ENCODE measurements around the gene RAB40C. TPM values are rescaled to one million over a fixed set of nuclear protein-coding genes. Genes with fewer than 3 reads are reported as not detected.

Gene RAB40C
- total and polyA plus RNA-seq, 10 of the 15 experiments (the other 5 are each of a cell fraction or from before 2014, with no cell fraction given): 0.06 to 12.8 (median 4.6) TPM

- Histone ChIP-seq H4K20me1 (ENCODE audit: control insufficient read depth, insufficient read depth) (no peaks in the 10 kb centered on the region), H3K9me3 (replicated peaks; ENCODE audit: control insufficient read depth, insufficient read depth, low read length) (no peaks in the 10 kb centered on the region), H3K4me2 (ENCODE audit: control insufficient read depth, insufficient read depth) (peak overlapping the region; percentile 96), H3K79me2 (ENCODE audit: control insufficient read depth, insufficient read depth, low read length) (peaks cover 28% of the 10 kb centered on the region), H3K27ac (ENCODE audit: control insufficient read depth, insufficient read depth) (peak overlapping the region; percentile 25; the same call in 1 of the 2 replicates), H3K4me3 (peak overlapping the region; percentile 86), H3K27me3 (replicated peaks in 1 of 2; ENCODE audit: control insufficient read depth in 2 of 2, insufficient read depth in 2 of 2, low read length in 1 of 2) (no peaks in the 10 kb centered on the region), H3K36me3 (ENCODE audit: control insufficient read depth in 2 of 2, insufficient read depth in 2 of 2, low read length in 1 of 2) (no peaks in the 10 kb centered on the region), H3K4me1 (ENCODE audit: control insufficient read depth, insufficient read depth, low read length) (peaks cover 15% of the 10 kb centered on the region), H2AFZ (ENCODE audit: control insufficient read depth, low read depth, low read length) (no peak overlapping the region), H3K9ac (ENCODE audit: control insufficient read depth, insufficient read depth, low read length) (peak overlapping the region; percentile 87)
- ATAC-seq (no peak), FAIRE-seq (peak; percentile 23), DNase-seq (ENCODE audit: low read depth, low spot score) (no peak)
- ChIA-PET POLR2A (no interaction called here), RAD21 (ENCODE audit: unreplicated experiment) (no interaction called here), SMC1A (ENCODE audit: uncharacterized antibody, unreplicated experiment) (no interaction called here), CTCF (no interaction called here)
- in situ Hi-C loops (cut with MboI) (no loop called here), intact Hi-C loops (cut with micrococcal nuclease; ENCODE audit: unreplicated experiment) (no loop called here)
- no TSS peak for BruUV-seq (replicated peaks)
- WGBS (ENCODE audit: insufficient coverage, insufficient replicate concordance, low lambda C conversion rate, missing lambda C conversion rate): 54% methylated on average over 10 of the region's 10 CpGs
- no peak for TF ChIP-seq FOXM1 (IDR thresholded peaks at IDR 0.05; ENCODE audit: low read depth, low read length)
- TF ChIP-seq NR2C2 (IDR thresholded peaks at IDR 0.05; ENCODE audit: borderline replicate concordance, control insufficient read depth, insufficient read length, low read depth): no peak
- no peak for TF ChIP-seq PKNOX1 (IDR thresholded peaks at IDR 0.05)
- no peak for TF ChIP-seq ELK1 (IDR thresholded peaks at IDR 0.05; ENCODE audit: low read depth, low read length)
- TF ChIP-seq NFYA (IDR thresholded peaks at IDR 0.05; ENCODE audit: borderline replicate concordance, low read depth, low read length): no peak
- TF ChIP-seq RELB (IDR thresholded peaks at IDR 0.05; ENCODE audit: low read depth): no peak
- no peak for TF ChIP-seq SP1 (IDR thresholded peaks at IDR 0.05; ENCODE audit: low read depth, low read length)
- no peak for TF ChIP-seq ZNF24 (IDR thresholded peaks at IDR 0.05)
- no peak for TF ChIP-seq ASH2L (IDR thresholded peaks at IDR 0.05; ENCODE audit: borderline replicate concordance, low read depth)
- TF ChIP-seq ZBED1 (IDR thresholded peaks at IDR 0.05; ENCODE audit: borderline replicate concordance): no peak
- TF ChIP-seq SREBF2 (IDR thresholded peaks at IDR 0.05; ENCODE audit: low read length): no peak
- no peak for TF ChIP-seq BRCA1 (IDR thresholded peaks at IDR 0.05; ENCODE audit: low read depth, low read length)
- no peak for TF ChIP-seq IKZF1 (conservative IDR thresholded peaks at IDR 0.05)
- TF ChIP-seq RB1 (IDR thresholded peaks at IDR 0.05; ENCODE audit: borderline replicate concordance): no peak
- no peak for TF ChIP-seq ATF3 (IDR thresholded peaks at IDR 0.05; ENCODE audit: borderline replicate concordance, extremely low read depth, low read depth, low read length)
- TF ChIP-seq RELA (IDR thresholded peaks at IDR 0.05; ENCODE audit: borderline replicate concordance, partially characterized antibody): no peak
- TF ChIP-seq E2F4 (IDR thresholded peaks at IDR 0.05; ENCODE audit: low read depth, low read length): no peak
- no peak for TF ChIP-seq MLLT1 (IDR thresholded peaks at IDR 0.05)
- TF ChIP-seq POLR2A (IDR thresholded peaks at IDR 0.05; ENCODE audit: low read depth, low read length): no peak
- no peak for TF ChIP-seq BMI1 (IDR thresholded peaks at IDR 0.05; ENCODE audit: borderline replicate concordance)
Observed at GRCh38 chr16:590815-591200, 942 bp downstream of the RAB40C start.
